NCI-H2196 treated with DMSO at 0.1 percent for 48 hours (cell line): ENCODE results near the gene MON1A.
"Not testable (repeated sequence)": the region's sequence is repeated elsewhere in the genome, so short reads cannot be mapped to it uniquely, and the experiment has no call there.

Source experiments
- DNase-seq: peaks from one replicate; lab custom pipeline; 2025; ENCODE audit not compliant: unreplicated experiment; lab: John Stamatoyannopoulos, UW

The MON1A gene, protein sequence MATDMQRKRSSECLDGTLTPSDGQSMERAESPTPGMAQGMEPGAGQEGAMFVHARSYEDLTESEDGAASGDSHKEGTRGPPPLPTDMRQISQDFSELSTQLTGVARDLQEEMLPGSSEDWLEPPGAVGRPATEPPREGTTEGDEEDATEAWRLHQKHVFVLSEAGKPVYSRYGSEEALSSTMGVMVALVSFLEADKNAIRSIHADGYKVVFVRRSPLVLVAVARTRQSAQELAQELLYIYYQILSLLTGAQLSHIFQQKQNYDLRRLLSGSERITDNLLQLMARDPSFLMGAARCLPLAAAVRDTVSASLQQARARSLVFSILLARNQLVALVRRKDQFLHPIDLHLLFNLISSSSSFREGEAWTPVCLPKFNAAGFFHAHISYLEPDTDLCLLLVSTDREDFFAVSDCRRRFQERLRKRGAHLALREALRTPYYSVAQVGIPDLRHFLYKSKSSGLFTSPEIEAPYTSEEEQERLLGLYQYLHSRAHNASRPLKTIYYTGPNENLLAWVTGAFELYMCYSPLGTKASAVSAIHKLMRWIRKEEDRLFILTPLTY

DNA sequence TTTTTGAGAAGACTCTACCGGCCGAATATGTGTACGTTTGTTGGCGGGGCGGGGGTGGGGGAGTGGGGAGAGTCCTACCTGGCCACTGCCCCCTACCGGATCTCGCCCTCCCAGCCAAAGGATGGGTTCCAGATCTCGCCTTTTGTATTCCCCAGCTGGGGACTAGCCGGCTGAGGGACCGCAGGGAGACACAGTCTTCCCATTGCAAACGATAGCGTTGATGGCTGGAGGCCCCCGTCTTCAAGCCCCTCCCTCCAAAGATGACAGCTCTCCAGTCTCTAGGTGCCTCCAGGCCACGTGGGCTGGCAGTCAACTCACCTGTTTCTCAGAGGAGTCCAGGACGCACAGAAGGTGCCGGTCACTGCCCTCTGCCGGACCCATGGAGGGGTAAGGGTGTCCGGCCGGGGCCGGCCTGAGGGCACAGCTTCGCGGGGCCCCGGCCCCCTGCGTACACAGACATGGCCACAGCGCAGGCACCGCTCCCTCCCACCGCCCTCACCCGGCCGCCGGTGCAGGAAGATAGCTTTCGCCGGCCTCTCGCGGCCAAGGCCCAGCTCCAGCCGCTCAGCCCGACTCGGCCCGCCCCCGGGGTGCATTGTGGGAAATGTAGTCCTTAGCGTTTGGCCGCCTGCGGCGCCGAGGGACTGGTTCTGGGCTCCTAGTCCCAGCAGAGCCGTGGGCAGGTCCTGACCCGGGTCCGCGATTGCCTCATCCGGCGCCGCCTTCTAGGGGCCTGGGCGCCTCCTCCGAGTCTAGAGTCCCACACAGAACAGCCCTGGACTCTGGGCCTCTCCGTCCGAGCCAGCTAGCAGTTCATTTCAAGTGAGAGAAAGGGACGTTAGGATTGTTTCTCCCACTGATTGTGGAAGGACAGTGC is at the start of gene MON1A:
MON1A (minus strand) TSS at position 521 of the 877 bp plus-strand sequence. CDS start 16,465 bp downstream, outside the sequence.
- DNase-seq: peak; percentile 45

DNA sequence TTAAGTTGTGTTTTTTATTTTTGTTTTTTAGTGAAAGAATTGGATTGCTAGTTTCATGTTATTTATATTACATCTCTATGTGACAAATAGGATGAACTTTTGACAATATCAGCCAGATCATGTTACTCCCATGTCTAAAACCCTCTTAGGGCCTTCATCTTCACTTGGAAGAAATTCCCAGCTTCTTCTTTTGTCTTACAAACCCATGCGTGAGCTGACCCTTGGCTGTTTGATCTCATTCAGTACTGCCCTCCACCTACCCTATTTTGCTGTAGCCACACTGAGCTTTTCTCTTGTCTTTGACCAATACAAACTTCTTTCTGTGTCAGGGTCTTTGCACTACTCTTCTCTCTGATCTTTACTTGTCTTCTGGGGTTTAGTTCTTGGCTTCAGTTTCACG is 47.3 kb upstream of the MON1A start:
- DNase-seq: no peak

DNA sequence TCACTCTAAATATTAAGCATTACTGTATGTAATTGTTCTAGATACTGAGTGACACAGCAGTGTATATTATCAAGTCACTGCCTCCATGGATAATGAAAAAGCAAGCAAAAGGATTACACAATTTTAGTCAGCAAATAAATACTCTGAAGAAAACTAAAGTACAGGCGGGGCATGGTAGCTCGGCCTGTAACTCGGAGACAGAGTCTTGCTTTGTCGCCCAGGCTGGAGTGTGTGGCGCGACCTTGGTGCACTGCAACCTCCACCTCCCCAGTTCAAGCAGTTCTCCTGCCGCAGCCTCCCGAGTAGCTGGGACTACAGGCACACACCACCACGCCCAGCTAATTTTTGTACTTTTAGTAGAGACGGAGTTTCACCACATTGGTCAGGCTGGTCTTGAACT is 43.0 kb upstream of the MON1A start:
- no peak for DNase-seq

DNA sequence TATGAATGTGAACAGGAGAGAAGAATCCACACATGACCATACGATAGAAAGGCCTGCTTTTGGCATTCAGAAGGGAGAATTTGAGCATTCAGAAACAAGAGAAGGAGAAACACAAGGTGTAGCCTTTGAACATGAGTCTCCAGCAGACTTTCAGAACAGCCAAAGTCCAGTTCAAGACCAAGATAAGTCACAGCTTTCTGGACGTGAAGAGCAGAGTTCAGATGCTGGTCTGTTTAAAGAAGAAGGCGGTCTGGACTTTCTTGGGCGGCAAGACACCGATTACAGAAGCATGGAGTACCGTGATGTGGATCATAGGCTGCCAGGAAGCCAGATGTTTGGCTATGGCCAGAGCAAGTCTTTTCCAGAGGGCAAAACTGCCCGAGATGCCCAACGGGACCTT is 38.7 kb upstream of the MON1A start:
- no peak for DNase-seq

DNA sequence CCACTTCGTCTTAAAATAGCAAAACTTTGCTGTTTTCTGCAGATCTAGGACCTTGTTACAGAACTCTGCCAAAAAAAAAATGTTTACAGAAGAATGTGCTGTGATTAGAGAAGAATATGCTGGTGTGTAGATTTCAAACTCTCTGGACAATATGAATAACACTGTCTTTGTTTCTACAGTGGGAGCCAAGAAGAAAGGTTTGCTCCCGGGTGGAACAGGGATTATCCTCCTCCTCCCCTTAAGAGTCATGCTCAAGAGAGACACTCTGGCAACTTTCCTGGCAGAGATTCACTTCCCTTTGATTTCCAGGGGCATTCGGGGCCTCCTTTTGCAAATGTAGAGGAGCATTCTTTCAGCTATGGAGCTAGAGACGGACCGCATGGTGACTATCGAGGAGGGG is 37.7 kb upstream of the MON1A start:
- DNase-seq: no peak

DNA sequence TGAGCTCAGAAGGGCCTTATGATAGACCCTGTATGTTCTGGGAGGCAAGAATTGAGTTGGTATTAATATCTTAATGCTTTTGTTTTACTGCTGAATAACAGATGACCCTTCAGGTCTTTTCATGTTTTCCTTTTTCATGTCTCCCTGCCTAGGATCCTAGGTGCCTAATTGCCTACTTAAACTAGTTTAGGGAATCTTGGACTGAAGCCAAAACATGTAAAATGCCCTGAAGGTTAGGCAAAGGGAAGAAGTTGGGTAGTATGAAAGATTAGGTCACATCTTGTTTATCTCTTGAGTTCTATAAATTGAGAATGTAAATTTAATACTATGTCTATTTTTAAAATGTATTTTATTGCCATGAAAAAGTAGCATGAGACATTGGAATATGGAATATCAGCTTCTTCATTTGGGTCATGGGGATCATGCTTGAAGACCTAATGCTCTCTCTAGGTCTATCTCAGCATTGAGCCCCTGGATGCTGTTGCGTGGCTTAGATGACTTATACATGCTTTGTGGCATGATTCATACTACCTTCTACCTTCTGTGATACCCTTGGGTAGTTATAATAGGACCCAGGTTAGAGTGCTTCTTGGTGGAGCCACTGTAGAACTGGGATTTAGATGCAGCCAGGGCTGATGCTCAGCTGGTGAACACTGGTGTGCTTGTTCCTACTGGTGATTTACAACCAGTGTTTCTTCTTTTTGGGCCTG is 36.8 kb upstream of the MON1A start:
- DNase-seq: no peak

DNA sequence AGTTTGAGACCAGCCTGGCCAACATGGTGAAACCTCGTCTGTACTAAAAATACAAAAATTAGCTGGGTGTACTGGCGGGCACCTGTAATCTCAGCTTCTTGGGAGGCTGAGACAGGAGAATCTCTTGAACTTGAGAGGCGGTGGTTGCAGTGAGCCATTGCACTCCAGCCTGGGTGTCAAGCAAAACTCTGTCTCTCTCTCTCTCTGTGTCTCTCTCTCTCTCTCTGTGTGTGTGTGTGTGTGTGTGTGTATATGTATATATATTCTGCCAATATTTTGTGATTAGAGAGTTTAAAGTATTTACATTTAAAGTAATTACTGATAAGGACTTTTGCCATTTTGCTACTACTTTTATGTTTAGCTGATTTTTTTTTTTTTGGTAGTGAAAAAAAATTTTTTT is 26.0 kb upstream of the MON1A start:
- no peak for DNase-seq

DNA sequence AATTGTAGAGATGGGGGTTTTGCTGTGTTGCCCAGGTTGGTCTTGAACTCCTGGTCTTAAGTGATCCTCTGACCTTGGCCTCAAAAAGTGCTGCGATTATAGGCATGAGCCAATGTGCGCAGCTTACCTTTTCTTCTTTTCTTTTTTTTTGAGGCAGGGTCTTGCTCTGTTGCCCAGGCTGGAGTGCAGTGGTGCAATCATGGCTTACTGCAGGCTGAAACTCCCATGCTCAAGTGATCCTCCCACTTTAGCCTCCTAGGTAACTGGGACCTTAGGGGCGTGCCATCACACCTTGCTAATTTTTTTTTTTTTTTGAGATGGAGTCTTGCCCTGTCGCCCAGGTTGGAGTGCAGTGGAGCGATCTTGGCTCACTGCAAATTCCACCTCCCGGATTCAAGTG is 23.3 kb upstream of the MON1A start:
- no peak for DNase-seq

DNA sequence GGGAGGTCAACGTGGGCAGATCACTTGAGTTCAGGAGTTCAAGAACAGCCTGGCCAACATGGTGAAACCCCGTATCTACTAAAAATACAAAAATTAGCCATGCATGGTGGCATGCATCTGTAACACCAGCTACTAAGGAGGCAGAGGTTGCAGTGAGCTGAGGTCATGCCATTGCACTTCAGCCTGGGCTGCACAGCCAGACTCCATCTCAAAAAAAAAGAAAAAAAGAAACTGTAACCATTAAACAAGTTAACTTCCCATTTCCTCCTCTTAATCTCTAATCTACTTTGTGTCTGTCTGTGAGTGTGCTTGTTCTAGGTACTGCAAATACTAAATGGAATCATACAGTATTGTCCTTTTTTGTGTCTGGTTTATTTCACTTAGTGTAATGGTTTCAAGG is 13.0 kb upstream of the MON1A start:
- DNase-seq: no peak

DNA sequence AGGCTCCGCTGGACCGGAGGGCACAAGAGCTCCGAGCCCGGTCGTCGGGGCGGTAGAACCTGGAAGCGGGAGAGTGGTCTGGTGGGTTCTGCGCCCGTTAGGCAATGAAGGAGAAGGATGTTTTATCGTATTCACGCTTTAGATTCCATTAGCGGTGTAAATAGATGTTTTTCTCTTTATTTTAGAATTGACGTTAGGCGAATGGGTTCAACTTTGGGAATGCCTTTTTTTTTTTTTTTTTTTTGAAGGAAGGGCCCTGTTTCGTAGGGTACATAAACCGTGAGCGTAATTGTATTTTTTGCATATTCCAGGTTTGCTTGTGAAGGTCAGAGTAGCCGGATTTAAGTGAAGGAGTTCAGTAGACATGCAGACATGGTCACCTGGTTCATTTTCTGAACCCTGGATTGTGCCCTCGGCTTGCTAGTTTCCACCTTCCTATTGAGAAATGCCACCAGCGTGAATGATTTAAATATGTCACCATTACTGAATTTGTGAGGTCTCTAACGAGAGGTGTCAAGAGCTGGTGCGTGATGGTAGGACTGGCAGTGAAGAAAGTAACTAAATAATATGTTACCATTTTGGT is 11.1 kb upstream of the MON1A start:
- DNase-seq: no peak

DNA sequence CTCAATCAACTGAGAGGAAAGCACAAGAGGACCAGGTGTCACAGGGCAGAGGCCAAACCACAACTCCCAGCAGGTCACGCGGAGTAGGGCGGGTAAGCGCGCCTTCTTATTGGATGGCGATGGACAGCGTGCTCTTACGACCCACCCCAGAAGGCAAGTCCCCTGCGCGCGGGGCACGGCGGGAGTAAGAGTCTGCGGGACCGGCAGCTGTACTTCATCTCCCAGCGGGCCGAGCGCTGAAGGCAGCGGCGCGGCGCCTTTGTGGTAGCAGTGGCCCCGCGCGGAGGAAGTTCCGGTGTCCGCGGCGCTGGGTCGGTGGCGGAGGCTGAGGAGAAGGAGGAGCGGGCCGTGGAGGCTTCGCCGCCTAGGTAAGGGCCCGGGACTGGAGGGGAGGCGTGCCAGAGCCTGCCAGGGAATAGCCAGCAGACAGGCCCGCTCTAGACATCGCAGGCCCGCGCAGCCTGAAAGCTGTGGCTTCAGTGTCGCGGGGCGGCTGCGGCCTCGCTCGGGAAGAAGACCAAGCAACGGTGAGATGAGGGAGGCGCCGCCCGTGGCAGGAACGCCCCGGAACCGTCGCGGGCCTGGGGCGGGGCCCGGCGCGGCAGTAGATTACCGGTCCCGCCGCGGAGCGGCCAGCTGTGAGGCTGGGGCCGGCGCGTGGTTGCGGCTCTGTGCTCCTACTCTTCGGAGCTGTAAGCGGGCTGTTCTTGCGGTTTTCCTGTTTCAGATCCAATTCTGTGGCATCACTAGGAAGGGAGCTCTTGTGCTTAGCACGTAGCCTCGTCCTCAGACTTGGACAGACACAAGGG is 10.5 kb upstream of the MON1A start, which contains the start of gene RBM6:
RBM6 (plus strand) TSS at position 293 of the 809 bp plus-strand sequence. CDS start 22,492 bp downstream, outside the sequence.
- peak; percentile 88 for DNase-seq

DNA sequence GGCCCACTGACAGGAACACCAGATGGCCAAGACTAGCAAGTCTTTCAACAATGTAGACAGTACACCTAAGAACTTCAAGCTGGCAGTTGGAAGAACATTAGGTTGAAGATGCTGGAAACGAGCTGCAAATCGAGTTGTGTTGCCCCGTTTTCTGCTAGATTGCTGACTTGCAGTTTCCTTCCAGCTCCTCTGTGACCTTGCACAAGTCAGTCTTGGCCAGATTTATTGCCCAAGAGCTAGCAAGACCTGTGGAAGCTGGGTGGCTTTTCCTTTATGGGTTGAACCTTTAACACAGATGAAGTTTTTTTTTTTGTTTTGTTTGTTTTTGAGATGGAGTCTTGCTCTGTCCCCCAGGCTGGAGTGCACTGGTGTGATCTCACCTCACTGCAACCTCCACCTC is 7.5 kb upstream of the MON1A start:
- DNase-seq: no peak

DNA sequence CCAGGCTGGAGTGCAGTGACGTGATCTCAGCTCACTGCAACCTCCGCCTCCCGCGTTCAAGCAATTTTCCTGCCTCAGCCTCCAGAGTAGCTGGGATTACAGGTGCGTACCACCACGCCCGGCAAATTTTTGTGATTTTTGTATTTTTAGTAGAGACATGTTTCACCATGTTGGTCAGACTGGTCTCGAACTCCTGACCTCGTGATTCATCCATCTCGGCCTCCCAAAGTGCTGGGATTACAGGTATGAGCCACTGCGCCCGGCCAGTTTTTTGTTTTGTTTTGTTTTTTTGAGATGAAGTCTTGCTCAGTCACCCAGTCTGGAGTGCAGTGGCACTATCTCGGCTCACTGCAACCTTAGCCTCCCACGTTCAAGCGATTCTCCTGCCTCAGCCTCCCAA is 2.7 kb upstream of the MON1A start:
- DNase-seq: not testable (repeated sequence)

DNA sequence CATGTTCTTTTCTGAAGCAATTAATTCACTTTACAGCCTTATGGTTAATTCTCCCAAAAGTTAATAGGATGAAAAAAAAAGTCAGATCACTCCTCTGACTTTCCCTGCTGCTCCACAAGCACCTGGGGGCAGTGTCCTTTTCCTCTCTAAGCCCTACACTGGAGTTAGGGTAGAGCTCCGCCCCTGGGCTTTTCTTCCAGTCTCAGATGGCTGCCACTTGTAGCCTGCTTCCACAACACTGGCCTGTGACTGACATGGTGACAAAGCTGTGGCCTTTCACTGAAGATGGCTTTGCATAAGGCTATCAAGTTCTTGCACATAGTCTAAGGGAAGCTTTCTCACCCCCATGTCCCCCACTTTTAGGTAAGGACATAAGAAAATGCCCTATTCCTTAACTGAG is 1.3 kb upstream of the MON1A start:
- peak; percentile 15 for DNase-seq

DNA sequence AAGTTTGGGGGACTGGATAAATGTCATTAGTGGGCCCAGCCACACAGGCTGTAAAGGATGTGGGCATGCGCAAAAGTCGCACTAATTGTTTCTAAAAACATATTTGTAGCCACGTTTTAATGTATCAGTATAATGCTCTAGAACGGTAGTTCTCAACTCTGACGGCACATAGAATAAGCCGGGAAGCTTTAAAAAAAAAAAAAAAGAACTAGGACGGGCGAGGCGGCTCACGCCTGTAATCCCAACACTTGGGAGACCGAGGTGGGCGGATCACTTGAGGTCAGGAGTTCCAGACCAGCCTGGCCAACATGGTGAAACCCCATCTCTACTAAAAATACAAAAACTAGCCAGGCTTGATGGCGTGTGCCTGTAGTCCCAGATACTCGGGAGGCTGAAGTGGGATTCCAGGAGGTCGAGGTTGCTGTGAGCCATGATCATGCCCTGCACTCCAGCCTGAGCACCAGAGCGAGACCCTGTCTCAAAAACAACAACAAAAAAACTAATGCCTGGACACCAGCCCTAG is 618 bp upstream of the MON1A start:
- no peak for DNase-seq

DNA sequence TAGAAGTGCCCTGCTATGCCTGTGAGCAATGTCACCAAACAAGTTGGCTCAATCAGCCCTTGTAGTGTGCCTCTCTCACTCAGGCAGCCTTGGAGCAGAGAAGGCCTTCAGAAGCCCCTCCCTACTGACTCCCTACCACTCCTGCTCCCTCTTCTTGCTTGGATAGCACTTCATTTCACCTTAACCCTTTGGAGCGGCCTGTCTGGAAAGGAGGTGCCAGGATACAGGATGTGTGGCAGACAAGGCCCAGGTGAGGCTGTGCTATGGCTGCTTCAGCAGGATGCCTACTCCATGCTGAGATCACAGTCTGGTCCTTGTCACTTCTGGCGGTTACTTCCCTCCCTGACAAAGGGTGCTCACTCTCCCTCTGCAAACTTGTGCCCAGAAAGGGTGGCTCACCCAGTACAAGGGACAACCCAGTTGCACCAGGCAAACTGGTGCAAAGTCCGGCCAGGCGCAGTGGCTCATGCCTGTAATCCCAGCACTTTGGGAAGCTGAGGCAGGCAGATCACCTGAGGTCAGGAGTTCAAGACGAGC is 1.1 kb downstream of the MON1A start:
- DNase-seq: no peak

DNA sequence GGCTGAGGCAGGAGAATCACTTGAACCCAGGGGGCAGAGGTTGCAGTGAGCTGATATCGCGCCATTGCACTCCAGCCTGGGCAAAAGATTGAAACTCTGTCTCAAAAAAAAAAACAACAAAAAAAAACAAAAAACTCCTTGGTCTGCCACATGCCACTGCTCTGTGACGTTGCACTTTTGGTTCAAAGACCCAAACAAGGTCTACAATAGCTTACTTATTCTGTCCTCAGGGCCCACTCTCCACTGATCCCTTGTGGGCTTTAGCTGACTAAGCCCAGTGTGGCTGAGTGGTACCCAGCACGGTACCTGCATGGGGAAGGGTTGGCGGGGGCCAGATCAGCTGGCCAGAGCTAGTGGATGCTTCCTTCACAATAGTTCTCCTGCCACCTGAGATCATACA is 1.8 kb downstream of the MON1A start:
- DNase-seq: no peak

DNA sequence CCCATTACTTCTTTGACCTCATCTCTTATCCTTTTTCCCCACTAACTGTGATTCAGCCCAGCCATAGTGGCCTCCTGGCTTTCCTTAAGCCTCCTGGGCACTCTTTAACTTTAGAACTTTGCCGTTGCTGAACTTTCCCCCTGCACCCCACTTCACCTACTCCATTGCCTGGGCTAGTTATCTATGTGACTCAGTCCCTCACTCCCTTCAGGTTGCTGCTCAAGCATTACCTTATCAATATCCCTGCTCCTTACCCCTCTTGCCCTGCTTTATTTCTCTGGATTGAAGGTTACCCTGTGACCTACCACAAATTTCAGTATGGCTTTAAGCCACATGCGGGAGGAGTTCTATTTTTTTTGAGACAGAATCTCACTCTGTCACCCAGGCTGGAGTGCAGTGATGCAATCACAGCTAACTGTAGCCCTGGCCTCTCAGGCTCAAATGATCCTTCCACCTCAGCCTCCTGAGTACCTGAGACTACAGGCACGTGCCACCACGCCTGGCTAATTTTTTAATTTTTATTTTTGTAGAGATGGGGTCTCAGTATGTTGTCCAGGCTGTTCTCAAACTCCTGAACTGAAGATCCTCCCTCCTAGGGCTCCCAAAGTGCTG is 3.4 kb downstream of the MON1A start:
- no peak for DNase-seq

DNA sequence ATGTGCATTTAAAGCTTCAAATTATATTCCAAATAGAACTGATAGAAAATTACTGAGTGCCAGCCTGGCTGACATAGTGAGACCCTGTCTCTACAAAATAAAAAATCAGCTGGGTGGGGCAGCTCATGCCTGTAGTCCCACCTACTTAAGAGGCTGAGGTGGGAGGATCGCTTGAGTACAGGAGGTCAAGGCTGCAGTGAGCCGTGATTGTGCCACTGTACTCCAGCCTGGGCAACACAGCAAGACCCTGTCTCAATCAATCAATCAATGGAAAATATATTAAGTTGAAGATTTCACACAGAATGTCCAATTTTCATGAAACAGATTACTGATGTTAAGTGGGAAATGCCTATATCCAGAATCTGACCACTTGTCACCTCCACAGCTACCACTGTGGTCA is 4.1 kb downstream of the MON1A start:
- DNase-seq: no peak
